ENCODE data around the gene DEXI. TPM values are rescaled to one million over a fixed set of nuclear protein-coding genes. Genes with fewer than 3 reads are reported as not detected.
A peak's percentile ranks its signal among the peaks of the same experiment; 100 is the strongest.

Gene DEXI
- total and polyA plus RNA-seq, 9 donors, result 46.8 to 64.5 (median 52.3) TPM

DNA sequence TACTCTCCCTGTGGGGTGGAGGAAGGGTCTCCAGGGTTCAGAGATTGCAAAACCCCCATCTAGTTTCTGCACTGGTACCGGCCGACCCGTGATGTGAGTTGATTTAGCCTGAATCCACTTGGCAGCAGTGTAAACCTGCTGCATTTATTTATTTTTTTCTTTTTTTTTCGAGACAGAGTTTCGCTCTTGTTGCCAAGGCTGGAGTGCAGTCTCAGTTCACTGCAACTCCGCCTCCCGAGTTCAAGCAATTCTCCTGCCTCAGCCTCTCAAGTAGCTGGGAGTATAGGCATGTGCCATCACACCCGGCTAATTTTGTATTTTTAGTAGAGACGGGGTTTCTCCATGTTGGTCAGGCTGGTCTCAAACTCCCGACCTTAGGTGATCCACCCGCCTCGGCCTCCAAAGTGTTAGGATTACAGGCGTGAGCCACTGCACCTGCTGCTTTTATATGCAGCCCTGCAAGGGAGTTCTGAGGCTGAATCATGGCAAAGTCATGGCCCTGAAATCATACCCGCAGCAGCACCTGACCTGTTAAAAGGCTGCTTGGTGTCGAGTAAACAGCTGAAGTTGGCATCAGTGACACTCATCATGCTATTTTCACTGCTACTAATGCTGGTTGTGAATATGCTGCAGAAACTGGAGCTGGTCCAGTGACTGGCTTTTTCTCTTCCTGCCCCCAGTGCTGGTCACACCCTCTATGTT, 21.4 kb downstream of the DEXI start:
- 74% methylated on average over 8 of the region's 15 CpGs for WGBS (ENCODE audit: insufficient coverage)
- no peaks in the 10 kb centered on the region for H3K27me3 ChIP-seq (ENCODE audit: control insufficient read depth, insufficient read depth, low read length)
- H3K4me1 ChIP-seq (ENCODE audit: control insufficient read depth, insufficient read depth, low read length), result peaks cover 51% of the 10 kb centered on the region
- H3K27ac ChIP-seq (ENCODE audit: low read length), result peak overlapping the region; percentile 71
- no peak overlapping the region for H3K4me3 ChIP-seq (ENCODE audit: low read length)
- H3K36me3 ChIP-seq (ENCODE audit: control insufficient read depth, insufficient read depth, low read length), result peaks cover 17% of the 10 kb centered on the region
- no peaks in the 10 kb centered on the region for H3K9me3 ChIP-seq (replicated peaks; ENCODE audit: control insufficient read depth, low read depth, low read length)
- peak; percentile 79 for DNase-seq

DNA sequence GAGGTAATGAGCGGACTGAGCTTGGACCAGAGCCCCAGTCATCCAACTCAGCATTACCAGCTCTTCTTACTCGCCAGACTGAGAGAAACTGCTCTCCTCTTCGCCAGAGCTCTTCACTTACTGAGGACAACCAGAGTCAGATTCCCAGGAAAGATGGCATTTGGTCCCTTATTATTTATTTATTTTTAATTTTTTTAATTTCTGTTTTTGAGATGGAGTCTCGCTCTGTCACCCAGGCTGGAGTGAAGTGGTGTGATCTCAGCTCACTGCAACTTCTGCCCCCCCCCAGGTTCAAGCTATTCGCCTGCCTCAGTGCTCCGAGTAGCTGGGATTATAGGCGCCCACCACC, 23.3 kb downstream of the DEXI start:
- Histone ChIP-seq H3K4me1 (ENCODE audit: control insufficient read depth, insufficient read depth, low read length) (peaks cover 42% of the 10 kb centered on the region), H3K36me3 (ENCODE audit: control insufficient read depth, insufficient read depth, low read length) (peaks cover 6% of the 10 kb centered on the region)
- whole genome bisulfite sequencing (ENCODE audit: insufficient coverage), result 40% methylated on average over 1 of the region's 7 CpGs

DNA sequence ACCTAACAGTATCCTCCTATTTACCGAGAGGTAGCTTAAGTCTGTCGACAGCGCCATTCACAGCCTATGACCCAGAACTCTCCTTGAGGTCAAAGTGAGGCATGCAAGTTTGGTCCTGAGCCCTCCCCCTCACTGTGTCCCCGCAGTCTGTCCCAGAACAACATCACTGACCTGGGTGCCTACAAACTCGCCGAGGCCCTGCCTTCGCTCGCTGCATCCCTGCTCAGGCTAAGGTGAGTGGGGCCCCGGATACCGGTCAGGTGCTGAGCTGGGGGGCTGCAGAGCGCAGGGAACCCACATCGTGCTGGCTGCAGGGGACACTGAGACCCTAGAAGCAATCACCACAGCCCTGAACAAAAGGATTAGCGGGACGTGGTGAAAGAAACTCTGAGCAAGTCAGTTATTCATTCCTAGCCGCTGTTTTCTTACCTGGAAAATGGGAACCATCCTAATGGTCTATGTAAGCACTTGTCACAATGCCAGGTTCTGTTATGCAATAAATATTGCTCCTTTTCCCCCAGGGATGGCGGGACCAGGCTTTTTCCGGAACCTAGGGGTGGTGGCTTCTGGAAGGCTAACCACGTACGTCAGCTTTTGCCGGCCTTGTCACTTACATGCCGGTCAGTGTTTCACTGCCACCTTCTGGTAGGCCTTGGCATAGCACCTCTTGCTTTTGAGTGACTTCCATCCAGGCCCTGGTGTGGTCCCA, 23.8 kb downstream of the DEXI start:
- 37% methylated on average over 20 of the region's 21 CpGs for WGBS (ENCODE audit: insufficient coverage)
- Histone ChIP-seq H3K9me3 (replicated peaks; ENCODE audit: control insufficient read depth, low read depth, low read length) (no peaks in the 10 kb centered on the region), H3K27ac (ENCODE audit: low read length) (no peak overlapping the region), H3K36me3 (ENCODE audit: control insufficient read depth, insufficient read depth, low read length) (peaks cover 6% of the 10 kb centered on the region), H3K4me1 (ENCODE audit: control insufficient read depth, insufficient read depth, low read length) (peaks cover 37% of the 10 kb centered on the region), H3K27me3 (ENCODE audit: control insufficient read depth, insufficient read depth, low read length) (no peaks in the 10 kb centered on the region), H3K4me3 (ENCODE audit: low read length) (no peak overlapping the region)
- peak; percentile 96 for DNase-seq

More for the DNA sequence above, 23.3 kb downstream of the DEXI start:
- Histone ChIP-seq H3K4me3 (ENCODE audit: low read length) (no peak overlapping the region), H3K27me3 (ENCODE audit: control insufficient read depth, insufficient read depth, low read length) (no peaks in the 10 kb centered on the region), H3K27ac (ENCODE audit: low read length) (no peak overlapping the region), H3K9me3 (replicated peaks; ENCODE audit: control insufficient read depth, low read depth, low read length) (no peaks in the 10 kb centered on the region)
- DNase-seq, result no peak

DNA sequence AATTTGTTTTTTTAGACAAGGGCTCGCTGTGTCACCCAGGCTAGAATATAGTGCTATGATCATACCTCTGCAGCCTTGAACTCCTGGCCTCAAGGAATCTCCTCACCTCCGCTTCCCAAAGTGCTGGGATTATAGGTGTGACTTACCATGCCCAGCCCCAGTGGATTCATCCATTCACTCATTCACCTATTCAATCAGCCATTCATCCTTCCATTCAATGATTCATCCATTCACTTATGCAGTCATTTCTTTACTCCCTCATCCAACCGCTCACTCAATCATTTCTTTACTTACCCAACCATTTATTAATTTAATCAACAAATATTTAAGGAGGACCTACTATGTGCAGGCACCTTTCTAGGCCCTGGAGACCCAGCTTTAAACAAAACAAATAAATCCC, 25.7 kb downstream of the DEXI start:
- peaks cover 20% of the 10 kb centered on the region for H3K4me1 ChIP-seq (ENCODE audit: control insufficient read depth, insufficient read depth, low read length)
- H3K27me3 ChIP-seq (ENCODE audit: control insufficient read depth, insufficient read depth, low read length), result no peaks in the 10 kb centered on the region
- H3K9me3 ChIP-seq (replicated peaks; ENCODE audit: control insufficient read depth, low read depth, low read length), result no peaks in the 10 kb centered on the region
- 50% methylated on average over 2 of the region's 3 CpGs for WGBS (ENCODE audit: insufficient coverage)
- H3K4me3 ChIP-seq (ENCODE audit: low read length), result no peak overlapping the region
- H3K36me3 ChIP-seq (ENCODE audit: control insufficient read depth, insufficient read depth, low read length), result peaks cover 2% of the 10 kb centered on the region
- no peak for DNase-seq
- H3K27ac ChIP-seq (ENCODE audit: low read length), result no peak overlapping the region

DNA sequence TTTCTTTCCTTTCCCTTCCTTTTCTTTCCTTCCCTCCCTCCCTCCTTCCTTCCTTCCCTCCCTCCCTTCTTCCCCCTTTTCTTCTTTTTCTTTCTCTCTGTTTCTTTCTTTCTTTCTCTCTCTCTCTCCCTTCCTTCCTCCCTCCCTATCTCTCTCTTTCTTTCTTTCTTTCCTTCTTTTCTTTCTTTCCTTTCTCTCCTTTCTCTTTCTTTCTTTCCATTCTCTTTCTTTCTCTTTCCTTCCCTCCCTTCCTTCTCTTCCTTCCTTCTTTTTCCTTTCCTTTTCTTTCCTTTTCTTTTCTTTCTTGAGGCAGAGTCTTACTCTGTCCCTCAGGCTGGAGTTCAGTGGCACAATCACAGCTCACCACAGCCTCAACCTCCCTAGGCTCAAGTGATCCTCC, 31.0 kb downstream of the DEXI start:
- peaks cover 4% of the 10 kb centered on the region for H3K27me3 ChIP-seq (ENCODE audit: control insufficient read depth, insufficient read depth, low read length)
- H3K27ac ChIP-seq (ENCODE audit: low read length), result no peak overlapping the region
- no peak overlapping the region for H3K4me3 ChIP-seq (ENCODE audit: low read length)
- H3K4me1 ChIP-seq (ENCODE audit: control insufficient read depth, insufficient read depth, low read length), result no peaks in the 10 kb centered on the region
- DNase-seq, result no peak
- no peaks in the 10 kb centered on the region for H3K36me3 ChIP-seq (ENCODE audit: control insufficient read depth, insufficient read depth, low read length)
- no peaks in the 10 kb centered on the region for H3K9me3 ChIP-seq (replicated peaks; ENCODE audit: control insufficient read depth, low read depth, low read length)

DNA sequence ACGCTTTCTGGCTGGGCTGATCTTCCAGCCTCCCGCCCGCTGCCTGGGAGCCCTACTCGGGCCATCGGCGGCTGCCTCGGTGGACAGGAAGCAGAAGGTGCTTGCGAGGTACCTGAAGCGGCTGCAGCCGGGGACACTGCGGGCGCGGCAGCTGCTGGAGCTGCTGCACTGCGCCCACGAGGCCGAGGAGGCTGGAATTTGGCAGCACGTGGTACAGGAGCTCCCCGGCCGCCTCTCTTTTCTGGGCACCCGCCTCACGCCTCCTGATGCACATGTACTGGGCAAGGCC, 34.6 kb downstream of the DEXI start:
- Histone ChIP-seq H3K9me3 (replicated peaks; ENCODE audit: control insufficient read depth, low read depth, low read length) (peaks cover 5% of the 10 kb centered on the region), H3K27me3 (ENCODE audit: control insufficient read depth, insufficient read depth, low read length) (peaks cover 4% of the 10 kb centered on the region), H3K4me1 (ENCODE audit: control insufficient read depth, insufficient read depth, low read length) (no peaks in the 10 kb centered on the region), H3K4me3 (ENCODE audit: low read length) (no peak overlapping the region), H3K27ac (ENCODE audit: low read length) (no peak overlapping the region), H3K36me3 (ENCODE audit: control insufficient read depth, insufficient read depth, low read length) (no peaks in the 10 kb centered on the region)
- no peak for DNase-seq
- 79% methylated on average over 17 of the region's 21 CpGs for WGBS (ENCODE audit: insufficient coverage)

DNA sequence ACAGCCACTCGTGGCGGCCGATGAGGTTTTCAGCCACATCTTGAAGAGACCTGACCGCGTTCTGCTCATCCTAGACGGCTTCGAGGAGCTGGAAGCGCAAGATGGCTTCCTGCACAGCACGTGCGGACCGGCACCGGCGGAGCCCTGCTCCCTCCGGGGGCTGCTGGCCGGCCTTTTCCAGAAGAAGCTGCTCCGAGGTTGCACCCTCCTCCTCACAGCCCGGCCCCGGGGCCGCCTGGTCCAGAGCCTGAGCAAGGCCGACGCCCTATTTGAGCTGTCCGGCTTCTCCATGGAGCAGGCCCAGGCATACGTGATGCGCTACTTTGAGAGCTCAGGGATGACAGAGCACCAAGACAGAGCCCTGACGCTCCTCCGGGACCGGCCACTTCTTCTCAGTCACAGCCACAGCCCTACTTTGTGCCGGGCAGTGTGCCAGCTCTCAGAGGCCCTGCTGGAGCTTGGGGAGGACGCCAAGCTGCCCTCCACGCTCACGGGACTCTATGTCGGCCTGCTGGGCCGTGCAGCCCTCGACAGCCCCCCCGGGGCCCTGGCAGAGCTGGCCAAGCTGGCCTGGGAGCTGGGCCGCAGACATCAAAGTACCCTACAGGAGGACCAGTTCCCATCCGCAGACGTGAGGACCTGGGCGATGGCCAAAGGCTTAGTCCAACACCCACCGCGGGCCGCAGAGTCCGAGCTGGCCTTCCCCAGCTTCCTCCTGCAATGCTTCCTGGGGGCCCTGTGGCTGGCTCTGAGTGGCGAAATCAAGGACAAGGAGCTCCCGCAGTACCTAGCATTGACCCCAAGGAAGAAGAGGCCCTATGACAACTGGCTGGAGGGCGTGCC, 35.1 kb downstream of the DEXI start:
- no peaks in the 10 kb centered on the region for H3K4me1 ChIP-seq (ENCODE audit: control insufficient read depth, insufficient read depth, low read length)
- peaks cover 11% of the 10 kb centered on the region for H3K9me3 ChIP-seq (replicated peaks; ENCODE audit: control insufficient read depth, low read depth, low read length)
- H3K36me3 ChIP-seq (ENCODE audit: control insufficient read depth, insufficient read depth, low read length), result no peaks in the 10 kb centered on the region
- H3K27ac ChIP-seq (ENCODE audit: low read length), result no peak overlapping the region
- no peak for DNase-seq
- H3K4me3 ChIP-seq (ENCODE audit: low read length), result no peak overlapping the region
- 77% methylated on average over 45 of the region's 46 CpGs for WGBS (ENCODE audit: insufficient coverage)
- H3K27me3 ChIP-seq (ENCODE audit: control insufficient read depth, insufficient read depth, low read length), result peaks cover 4% of the 10 kb centered on the region

DNA sequence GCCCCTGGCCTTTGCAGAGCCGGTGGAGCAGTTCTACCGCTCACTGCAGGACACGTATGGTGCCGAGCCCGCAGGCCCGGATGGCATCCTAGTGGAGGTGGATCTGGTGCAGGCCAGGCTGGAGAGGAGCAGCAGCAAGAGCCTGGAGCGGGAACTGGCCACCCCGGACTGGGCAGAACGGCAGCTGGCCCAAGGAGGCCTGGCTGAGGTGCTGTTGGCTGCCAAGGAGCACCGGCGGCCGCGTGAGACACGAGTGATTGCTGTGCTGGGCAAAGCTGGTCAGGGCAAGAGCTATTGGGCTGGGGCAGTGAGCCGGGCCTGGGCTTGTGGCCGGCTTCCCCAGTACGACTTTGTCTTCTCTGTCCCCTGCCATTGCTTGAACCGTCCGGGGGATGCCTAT, 35.8 kb downstream of the DEXI start:
- peaks cover 12% of the 10 kb centered on the region for H3K9me3 ChIP-seq (replicated peaks; ENCODE audit: control insufficient read depth, low read depth, low read length)
- H3K27me3 ChIP-seq (ENCODE audit: control insufficient read depth, insufficient read depth, low read length), result peaks cover 4% of the 10 kb centered on the region
- 88% methylated on average over 18 of the region's 19 CpGs for WGBS (ENCODE audit: insufficient coverage)
- no peak overlapping the region for H3K4me3 ChIP-seq (ENCODE audit: low read length)
- no peak for DNase-seq
- no peaks in the 10 kb centered on the region for H3K36me3 ChIP-seq (ENCODE audit: control insufficient read depth, insufficient read depth, low read length)
- no peak overlapping the region for H3K27ac ChIP-seq (ENCODE audit: low read length)
- no peaks in the 10 kb centered on the region for H3K4me1 ChIP-seq (ENCODE audit: control insufficient read depth, insufficient read depth, low read length)

DNA sequence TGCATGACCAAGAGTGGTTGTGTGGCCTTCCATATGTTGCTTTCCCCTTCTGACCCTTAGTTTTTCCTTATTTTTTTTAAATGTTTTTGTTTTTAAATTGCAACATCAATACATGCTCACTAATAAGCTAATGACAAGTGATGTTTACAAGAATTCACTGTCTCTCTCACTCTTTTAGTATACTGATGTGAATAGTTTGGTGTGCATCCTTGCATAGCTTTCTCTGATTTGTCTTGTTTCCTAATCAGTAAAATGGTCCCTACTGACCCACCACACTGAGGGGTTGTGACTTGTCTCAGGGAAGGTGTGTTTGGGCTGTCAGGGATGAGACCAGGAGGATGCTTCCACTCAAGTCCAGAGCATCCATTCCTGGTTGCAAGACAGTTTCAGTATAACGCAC, 39.3 kb downstream of the DEXI start:
- no peaks in the 10 kb centered on the region for H3K36me3 ChIP-seq (ENCODE audit: control insufficient read depth, insufficient read depth, low read length)
- H3K27ac ChIP-seq (ENCODE audit: low read length), result no peak overlapping the region
- WGBS (ENCODE audit: insufficient coverage), result 100% methylated on average over 1 of the region's 1 CpG
- no peaks in the 10 kb centered on the region for H3K4me1 ChIP-seq (ENCODE audit: control insufficient read depth, insufficient read depth, low read length)
- no peak for DNase-seq
- peaks cover 12% of the 10 kb centered on the region for H3K9me3 ChIP-seq (replicated peaks; ENCODE audit: control insufficient read depth, low read depth, low read length)
- H3K4me3 ChIP-seq (ENCODE audit: low read length), result no peak overlapping the region
- no peaks in the 10 kb centered on the region for H3K27me3 ChIP-seq (ENCODE audit: control insufficient read depth, insufficient read depth, low read length)

DNA sequence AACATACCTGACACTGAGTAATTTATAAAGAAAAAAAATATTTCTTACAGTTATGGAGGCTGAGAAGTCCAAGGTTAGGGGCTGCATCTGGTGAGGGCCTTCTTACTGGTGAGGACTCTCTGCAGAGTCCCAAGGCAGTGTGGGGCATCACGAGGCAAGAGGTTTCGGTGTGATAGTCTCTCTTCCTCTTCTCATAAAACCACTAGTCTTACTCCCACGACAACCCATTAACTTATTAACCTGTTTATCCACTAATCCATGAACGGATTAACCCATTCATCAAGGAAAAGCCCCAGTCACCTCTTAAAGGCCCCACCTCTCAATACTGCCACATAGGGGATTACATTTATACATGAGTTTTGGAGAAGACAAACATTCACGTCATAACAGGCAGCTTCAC, 45.1 kb downstream of the DEXI start:
- Histone ChIP-seq H3K36me3 (ENCODE audit: control insufficient read depth, insufficient read depth, low read length) (no peaks in the 10 kb centered on the region), H3K27me3 (ENCODE audit: control insufficient read depth, insufficient read depth, low read length) (peaks cover 2% of the 10 kb centered on the region), H3K4me3 (ENCODE audit: low read length) (no peak overlapping the region), H3K9me3 (replicated peaks; ENCODE audit: control insufficient read depth, low read depth, low read length) (peaks cover under 1% of the 10 kb centered on the region), H3K27ac (ENCODE audit: low read length) (no peak overlapping the region), H3K4me1 (ENCODE audit: control insufficient read depth, insufficient read depth, low read length) (no peaks in the 10 kb centered on the region)
- WGBS (ENCODE audit: insufficient coverage), result 55% methylated on average over 2 of the region's 5 CpGs
- no peak for DNase-seq
